Stomach (tissue), 4 donors: ENCODE measurements around the gene PRLR.

Experiments used
- CTCF ChIP-seq, 7 experiments: fragments of 450-650 bp in 4 of 7; fragments of 200-600 bp in 3 of 7; sonication (generic) in 3 of 7; IDR thresholded peaks; one replicate each; pipeline ENCODE4 v1.5.1; 2016 to 2019; ENCODE audit warnings: antibody characterized with exemption in 7 of 7, control low read depth in 2 of 7, mild to moderate bottlenecking in 1 of 7
- POLR2A ChIP-seq, 4 donors: fragments of 450-650 bp; IDR thresholded peaks; one replicate each; pipeline ENCODE4 v1.6.1; 2016; ENCODE audit warnings: antibody characterized with exemption in 4 of 4, control low read depth in 2 of 4, mild to moderate bottlenecking in 1 of 4, moderate library complexity in 1 of 4
- POLR2AphosphoS5 ChIP-seq, 3 donors: sonication (generic); formaldehyde crosslinking; IDR thresholded peaks; one replicate each; pipeline ENCODE4 v1.6.1; 2016; ENCODE audit warnings: antibody characterized with exemption in 3 of 3

DNA sequence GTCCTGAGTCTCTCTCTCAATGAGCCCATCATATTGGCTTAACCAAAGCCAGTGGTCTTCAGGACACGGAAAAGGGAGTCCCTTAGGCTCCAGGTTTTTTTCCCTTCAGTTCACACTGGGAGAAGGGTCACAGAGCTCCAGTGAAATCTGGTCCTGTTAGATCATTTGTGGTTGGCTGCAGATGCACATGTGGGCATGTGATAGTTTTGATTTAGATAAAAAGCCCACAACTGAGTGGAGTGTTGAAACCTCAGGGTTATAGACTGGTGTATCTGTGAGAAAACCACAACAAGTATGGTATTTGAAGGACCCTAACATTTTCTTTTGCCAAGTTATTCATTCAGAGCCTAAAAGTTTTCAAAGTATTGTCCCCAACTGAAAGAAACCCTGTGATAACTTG lies 46.7 kb downstream of the PRLR start:
- TF ChIP-seq POLR2AphosphoS5 (IDR thresholded peaks at IDR 0.05) (no peak), CTCF (IDR thresholded peaks at IDR 0.05) (no peak), POLR2A (IDR thresholded peaks at IDR 0.05) (no peak)
